ENCODE results near the gene PLEKHA7.
"Not testable (repeated sequence)": the region's sequence is repeated elsewhere in the genome, so short reads cannot be mapped to it uniquely, and the experiment has no call there.

The PLEKHA7 gene, protein sequence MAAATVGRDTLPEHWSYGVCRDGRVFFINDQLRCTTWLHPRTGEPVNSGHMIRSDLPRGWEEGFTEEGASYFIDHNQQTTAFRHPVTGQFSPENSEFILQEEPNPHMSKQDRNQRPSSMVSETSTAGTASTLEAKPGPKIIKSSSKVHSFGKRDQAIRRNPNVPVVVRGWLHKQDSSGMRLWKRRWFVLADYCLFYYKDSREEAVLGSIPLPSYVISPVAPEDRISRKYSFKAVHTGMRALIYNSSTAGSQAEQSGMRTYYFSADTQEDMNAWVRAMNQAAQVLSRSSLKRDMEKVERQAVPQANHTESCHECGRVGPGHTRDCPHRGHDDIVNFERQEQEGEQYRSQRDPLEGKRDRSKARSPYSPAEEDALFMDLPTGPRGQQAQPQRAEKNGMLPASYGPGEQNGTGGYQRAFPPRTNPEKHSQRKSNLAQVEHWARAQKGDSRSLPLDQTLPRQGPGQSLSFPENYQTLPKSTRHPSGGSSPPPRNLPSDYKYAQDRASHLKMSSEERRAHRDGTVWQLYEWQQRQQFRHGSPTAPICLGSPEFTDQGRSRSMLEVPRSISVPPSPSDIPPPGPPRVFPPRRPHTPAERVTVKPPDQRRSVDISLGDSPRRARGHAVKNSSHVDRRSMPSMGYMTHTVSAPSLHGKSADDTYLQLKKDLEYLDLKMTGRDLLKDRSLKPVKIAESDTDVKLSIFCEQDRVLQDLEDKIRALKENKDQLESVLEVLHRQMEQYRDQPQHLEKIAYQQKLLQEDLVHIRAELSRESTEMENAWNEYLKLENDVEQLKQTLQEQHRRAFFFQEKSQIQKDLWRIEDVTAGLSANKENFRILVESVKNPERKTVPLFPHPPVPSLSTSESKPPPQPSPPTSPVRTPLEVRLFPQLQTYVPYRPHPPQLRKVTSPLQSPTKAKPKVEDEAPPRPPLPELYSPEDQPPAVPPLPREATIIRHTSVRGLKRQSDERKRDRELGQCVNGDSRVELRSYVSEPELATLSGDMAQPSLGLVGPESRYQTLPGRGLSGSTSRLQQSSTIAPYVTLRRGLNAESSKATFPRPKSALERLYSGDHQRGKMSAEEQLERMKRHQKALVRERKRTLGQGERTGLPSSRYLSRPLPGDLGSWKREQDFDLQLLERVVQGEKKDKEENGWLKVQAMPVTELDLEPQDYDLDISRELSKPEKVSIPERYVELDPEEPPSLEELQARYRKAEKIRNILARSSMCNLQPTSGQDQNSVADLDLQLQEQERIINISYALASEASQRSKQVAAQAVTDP

GRCh38 chr11:17014321-17014832 lies at the start of gene PLEKHA7:
PLEKHA7 (minus strand) TSS chr11:17014414; CDS start chr11:17014401, 13 bp downstream.
- no peak for DNase-seq (ENCODE audit: low read depth in 2 of 2)

- no peak for DNase-seq (ENCODE audit: low read depth in 2 of 2)
These were observed 49.2 kb upstream of the PLEKHA7 start for GRCh38 chr11:17063171-17064002.

- DNase-seq (ENCODE audit: low read depth in 2 of 2): not testable (repeated sequence)
These were observed 36.9 kb upstream of the PLEKHA7 start for GRCh38 chr11:17051146-17051545.

- not testable (repeated sequence) for DNase-seq (ENCODE audit: low read depth in 2 of 2)
These were observed 34.3 kb upstream of the PLEKHA7 start for GRCh38 chr11:17048491-17048890.

DNA sequence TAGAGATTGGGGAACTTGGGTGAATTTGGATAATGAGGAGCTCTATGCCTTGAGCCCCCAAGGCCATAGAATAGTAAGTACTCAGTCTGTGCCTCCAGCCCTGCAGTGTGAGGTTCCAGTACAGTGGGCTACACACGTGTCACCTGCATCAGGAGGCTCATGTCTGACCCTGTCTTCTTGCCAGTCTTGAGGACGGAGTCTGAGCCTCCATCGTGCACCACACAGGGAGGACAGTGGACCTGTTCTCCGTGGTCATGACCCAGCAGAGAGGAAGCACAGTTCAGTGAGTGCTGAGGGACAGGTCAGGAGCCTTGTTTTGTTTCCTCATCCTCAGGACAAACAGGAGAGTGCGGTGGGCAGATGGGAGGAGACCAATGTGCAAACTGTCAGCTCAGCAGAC lies 32.5 kb upstream of the PLEKHA7 start:
- DNase-seq (ENCODE audit: low read depth in 2 of 2): no peak

DNA sequence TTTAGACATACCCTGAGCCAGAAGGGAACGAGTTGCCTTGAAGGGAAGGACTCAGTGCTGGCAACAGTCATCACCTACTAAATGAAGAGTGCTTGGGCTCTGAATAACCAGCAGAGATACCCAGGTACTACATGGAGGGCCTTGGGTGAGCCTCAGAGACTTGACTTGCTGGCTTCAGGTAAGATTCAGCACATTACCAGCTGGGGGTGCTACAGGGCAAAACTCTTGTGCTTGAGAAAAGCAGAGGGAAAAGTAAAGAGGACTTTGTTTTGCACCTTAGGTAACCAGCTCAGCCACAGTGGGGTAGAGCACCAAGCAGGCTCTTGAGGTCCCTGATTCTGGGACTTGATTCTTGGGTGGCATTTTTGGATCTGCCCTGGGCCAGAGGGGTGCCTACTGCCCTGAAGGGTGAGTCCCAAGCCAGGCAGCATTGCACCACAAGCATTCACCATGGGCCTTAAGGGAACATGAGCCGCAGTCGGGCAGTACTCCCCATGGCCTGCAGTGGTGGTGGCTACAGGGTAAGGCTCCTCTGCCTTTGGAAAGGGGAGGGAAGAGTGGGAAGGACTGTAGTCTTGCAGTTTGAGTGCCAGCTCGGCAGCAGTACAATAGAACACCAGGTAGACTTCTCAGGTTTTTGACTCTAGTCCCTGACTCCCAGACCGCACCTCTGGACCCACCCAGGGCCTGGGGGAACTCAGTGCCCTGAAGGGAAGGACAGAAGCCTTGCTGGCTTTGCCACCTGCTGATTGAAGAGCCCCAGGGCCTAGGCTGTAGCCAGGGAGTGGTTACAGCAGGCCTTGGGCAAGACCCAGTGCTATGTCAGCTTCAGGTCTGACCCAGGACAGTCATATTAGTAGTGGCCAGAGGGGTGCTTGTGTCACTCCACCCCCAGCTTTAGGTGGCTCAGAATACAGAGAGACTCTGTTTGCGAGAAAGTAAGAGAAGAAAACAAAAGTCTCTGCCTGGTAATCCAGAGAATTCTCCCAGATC lies 22.7 kb upstream of the PLEKHA7 start:
- no peak for DNase-seq (ENCODE audit: low read depth in 2 of 2)

GRCh38 chr11:17034027-17034426 lies 19.8 kb upstream of the PLEKHA7 start:
- not testable (repeated sequence) for DNase-seq (ENCODE audit: low read depth in 2 of 2)

GRCh38 chr11:17026487-17027082 lies 12.4 kb upstream of the PLEKHA7 start:
- DNase-seq (ENCODE audit: low read depth in 2 of 2): no peak

- DNase-seq (ENCODE audit: low read depth in 2 of 2): no peak
These were observed 10.7 kb upstream of the PLEKHA7 start for GRCh38 chr11:17024924-17025323.

DNA sequence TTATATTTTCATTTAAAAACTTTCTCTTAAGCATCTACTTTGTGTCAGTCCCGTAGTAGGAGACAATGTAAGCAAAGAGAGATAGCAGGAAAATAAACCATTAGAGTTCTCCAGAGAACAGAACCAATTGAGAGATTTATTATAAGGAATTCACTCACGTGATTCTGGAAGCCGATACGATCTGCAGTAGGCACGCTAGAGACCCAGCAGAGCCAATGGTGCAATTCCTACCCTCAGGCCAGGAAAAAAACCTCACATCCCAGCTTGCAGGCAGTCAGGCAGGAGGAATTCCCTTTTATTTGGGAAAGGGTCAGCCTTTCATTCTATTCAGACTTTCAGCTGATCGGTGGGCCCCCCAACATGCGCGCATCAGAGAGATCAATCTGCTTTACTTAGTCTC lies 7.3 kb upstream of the PLEKHA7 start:
- DNase-seq (ENCODE audit: low read depth in 2 of 2): no peak

DNA sequence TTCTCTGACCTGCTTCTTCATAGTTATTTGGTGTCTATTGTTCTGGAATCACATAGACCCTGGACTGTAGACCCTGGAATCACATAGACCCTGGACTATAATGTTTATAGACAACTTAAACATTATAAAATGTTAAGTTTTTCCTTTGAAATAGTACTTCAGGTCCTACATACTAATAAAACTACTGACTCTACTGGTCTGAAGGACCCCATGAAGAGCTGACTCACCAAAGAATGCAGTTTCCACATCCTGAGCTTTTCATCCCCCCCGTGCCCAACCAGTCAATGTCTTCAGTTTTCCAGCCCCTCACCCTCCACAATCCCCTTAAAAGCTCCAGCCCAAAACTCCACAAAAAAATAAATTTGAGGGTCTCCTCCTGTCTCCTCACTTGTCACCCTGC lies 6.6 kb upstream of the PLEKHA7 start:
- no peak for DNase-seq (ENCODE audit: low read depth in 2 of 2)

- DNase-seq (ENCODE audit: low read depth in 2 of 2): no peak
These were observed 5.0 kb upstream of the PLEKHA7 start for GRCh38 chr11:17019232-17019631.

GRCh38 chr11:17015627-17016126 lies 1.5 kb upstream of the PLEKHA7 start:
- peak; percentile 2 to 3 for DNase-seq (ENCODE audit: low read depth in 2 of 2)

- no peak for DNase-seq (ENCODE audit: low read depth in 2 of 2)
These were observed 816 bp upstream of the PLEKHA7 start for GRCh38 chr11:17014833-17015626.

DNA sequence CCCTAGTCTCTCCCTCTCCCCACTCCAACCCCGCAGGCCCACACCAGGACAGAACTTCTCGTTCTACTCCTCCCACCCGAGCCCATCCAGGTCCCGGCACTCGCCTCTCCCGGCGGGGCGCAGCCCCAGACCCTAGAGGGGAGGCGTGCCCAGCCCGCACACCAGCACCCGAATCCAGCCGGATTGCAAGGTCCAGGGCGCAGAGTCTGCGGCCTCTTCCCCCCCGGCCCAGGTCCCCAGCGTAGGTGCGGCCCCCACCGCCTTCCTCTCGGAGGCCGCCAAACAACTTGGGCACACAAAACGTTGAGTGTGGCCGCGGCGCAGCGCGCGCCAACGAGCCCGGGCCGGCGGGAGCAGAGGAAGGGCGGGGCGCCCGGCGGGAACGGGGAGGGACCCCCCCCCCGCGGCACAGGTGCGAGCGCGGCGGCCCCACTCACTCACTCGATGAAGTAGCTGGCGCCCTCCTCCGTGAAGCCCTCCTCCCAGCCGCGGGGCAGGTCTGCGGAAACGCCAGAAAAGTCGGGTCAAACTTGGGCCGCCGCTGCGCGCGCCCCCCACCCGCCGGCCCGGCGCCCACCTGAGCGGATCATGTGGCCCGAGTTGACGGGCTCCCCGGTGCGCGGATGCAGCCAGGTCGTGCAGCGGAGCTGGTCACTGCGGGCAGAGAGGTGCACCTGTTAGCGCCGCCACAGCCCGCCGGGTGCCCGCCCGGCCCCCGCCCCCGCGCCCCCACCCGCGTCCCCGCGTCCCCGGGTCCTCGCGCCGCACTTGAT lies 480 bp downstream of the PLEKHA7 start:
- DNase-seq (ENCODE audit: low read depth in 2 of 2): no peak

DNA sequence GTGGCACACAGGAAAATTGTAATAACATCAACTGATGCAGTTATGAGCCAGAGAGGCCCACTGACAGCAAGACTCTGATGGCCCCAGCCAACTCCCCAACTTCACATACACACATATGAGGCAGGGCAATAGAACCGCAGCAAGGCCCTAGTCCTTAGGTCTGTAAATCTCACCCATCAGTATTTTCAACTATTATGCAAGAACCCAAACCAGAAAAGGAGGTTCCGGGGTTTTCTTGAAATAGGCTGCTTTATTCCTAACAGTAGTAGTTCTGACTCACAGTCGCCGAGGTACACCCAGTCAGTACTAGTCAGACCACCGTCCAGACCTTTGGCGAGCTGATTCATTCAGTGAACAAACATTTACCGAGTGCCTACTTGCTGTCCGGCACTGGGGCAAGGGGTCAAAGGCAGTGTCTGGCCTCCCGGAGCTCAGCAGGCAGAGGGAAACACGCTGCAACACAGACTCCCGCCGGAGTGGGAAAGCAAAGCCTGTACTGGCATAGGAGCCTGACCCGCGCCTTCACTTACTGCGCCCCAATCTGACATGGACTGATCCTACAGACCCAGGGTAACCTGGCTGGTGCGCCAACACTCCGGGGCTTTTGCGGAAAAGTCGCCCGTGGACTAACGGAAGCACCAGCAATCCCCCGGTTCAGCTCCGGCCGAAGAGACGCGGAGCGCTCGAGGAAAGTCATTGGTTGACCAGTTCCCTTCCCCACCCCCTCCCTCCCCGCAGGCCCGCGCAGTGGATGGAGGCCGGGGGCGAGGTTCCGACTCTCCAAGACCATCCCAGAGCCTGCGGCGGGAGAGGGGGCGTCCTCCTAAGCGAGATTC lies 1.3 kb downstream of the PLEKHA7 start:
- no peak for DNase-seq (ENCODE audit: low read depth in 2 of 2)

Data from fibroblast of skin of left quadriceps (primary cell).